Osteocyte (in vitro differentiated cells): Measurements from ENCODE around the gene RPRD2. TPM values are rescaled to one million over a fixed set of nuclear protein-coding genes. Genes with fewer than 3 reads are reported as not detected.
A peak's percentile ranks its signal among the peaks of the same experiment; 100 is the strongest.

Source experiments
- DNase-seq: peaks from one replicate; pipeline ENCODE4 v3.0.0; 2021; ENCODE audit warnings: mixed read lengths; ENCODE audit not compliant: unreplicated experiment; ENCODE audit errors: extremely low spot score
- H3K27ac Mint-ChIP-seq: one replicate; pipeline ENCODE4 v1.8.0; 2021; ENCODE audit warnings: mild to moderate bottlenecking, mixed read lengths; ENCODE audit not compliant: unreplicated experiment
- H3K27me3 Mint-ChIP-seq: one replicate; pipeline ENCODE4 v1.8.0; 2021; ENCODE audit warnings: mixed read lengths; ENCODE audit not compliant: unreplicated experiment
- H3K36me3 Mint-ChIP-seq: one replicate; pipeline ENCODE4 v1.8.0; 2021; ENCODE audit warnings: mixed read lengths; ENCODE audit not compliant: unreplicated experiment
- H3K4me1 Mint-ChIP-seq: one replicate; pipeline ENCODE4 v1.8.0; 2021; ENCODE audit warnings: mixed read lengths; ENCODE audit not compliant: unreplicated experiment
- H3K4me3 Mint-ChIP-seq: one replicate; pipeline ENCODE4 v1.8.0; 2021; ENCODE audit warnings: mild to moderate bottlenecking, moderate library complexity, mixed read lengths; ENCODE audit not compliant: unreplicated experiment
- H3K9me3 Mint-ChIP-seq: one replicate; pipeline ENCODE4 v1.8.0; 2021; ENCODE audit warnings: mixed read lengths; ENCODE audit not compliant: unreplicated experiment
- total RNA-seq: library from RNA; stranded (reverse); gene quantifications from 2 replicates; pipeline ENCODE4 v1.2.1, GENCODE V29; 2021
- TF ChIP-seq, protein P1 (sequence below): fragments of 200-600 bp; sonication (generic); IDR thresholded peaks from 2 replicates; pipeline ENCODE4 v1.5.0; 2021; ENCODE audit warnings: antibody characterized with exemption, mild to moderate bottlenecking, moderate library complexity

RPRD2 gene
- total RNA-seq, 1 donor from 2014 or later = 29.9 TPM

DNA sequence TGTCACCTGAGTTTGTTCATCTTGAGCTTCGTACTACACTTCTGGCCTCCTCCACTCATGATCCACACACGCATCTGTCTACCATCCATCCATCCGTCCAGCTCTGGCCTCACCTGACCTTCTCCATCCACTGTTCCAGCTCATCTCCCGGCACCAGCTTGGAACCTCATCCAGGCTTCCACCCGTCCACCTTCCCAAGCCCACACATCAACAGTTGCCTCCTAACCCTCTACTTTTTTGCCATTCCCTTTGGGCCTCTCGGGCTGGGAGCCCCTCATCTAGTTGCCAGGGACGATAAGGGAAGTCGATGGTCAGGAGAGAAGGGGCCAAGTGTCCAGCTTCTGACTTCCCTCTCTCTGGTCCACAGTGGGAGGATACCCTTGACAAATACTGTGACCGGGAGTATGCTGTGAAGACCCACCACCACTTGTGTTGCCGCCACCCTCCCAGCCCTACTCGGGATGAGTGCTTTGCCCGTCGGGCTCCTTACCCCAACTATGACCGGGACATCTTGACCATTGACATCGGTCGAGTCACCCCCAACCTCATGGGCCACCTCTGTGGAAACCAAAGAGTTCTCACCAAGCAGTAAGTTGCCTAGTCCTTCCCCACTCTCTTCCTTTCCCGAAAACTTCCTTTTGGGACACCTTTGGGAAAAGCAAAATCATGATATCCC is 148.2 kb downstream of the RPRD2 start:
- H3K4me1 Mint-ChIP-seq = peaks cover 27% of the 10 kb centered on the region
- no peak overlapping the region for H3K27ac Mint-ChIP-seq
- H3K36me3 Mint-ChIP-seq = peaks cover 16% of the 10 kb centered on the region
- no peak overlapping the region for H3K4me3 Mint-ChIP-seq
- no peaks in the 10 kb centered on the region for H3K27me3 Mint-ChIP-seq
- TF ChIP-seq, protein P1, sequence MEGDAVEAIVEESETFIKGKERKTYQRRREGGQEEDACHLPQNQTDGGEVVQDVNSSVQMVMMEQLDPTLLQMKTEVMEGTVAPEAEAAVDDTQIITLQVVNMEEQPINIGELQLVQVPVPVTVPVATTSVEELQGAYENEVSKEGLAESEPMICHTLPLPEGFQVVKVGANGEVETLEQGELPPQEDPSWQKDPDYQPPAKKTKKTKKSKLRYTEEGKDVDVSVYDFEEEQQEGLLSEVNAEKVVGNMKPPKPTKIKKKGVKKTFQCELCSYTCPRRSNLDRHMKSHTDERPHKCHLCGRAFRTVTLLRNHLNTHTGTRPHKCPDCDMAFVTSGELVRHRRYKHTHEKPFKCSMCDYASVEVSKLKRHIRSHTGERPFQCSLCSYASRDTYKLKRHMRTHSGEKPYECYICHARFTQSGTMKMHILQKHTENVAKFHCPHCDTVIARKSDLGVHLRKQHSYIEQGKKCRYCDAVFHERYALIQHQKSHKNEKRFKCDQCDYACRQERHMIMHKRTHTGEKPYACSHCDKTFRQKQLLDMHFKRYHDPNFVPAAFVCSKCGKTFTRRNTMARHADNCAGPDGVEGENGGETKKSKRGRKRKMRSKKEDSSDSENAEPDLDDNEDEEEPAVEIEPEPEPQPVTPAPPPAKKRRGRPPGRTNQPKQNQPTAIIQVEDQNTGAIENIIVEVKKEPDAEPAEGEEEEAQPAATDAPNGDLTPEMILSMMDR = no peak
- H3K9me3 Mint-ChIP-seq = no peaks in the 10 kb centered on the region
- DNase-seq = no peak

DNA sequence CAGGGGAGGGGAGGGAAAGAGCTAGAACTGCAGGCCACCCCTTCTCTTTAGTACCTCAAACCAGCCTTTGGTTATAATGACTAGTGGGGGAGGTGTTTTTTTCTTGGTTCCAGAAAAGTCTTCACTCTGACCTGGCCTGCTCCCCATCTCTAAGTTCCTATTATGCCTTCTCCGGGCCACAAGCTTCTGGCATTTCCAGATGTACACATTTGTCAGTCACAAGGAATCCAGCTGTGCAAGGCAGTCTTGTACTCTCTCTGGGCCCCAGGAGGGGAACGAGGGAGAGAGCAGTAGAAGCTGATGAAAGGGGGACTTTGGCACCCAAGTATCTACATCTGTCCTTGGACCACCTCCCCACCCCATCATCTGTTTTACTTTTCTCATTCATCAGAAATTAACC is 148.9 kb downstream of the RPRD2 start:
- Mint-ChIP-seq H3K27me3 (no peaks in the 10 kb centered on the region), H3K27ac (no peak overlapping the region), H3K9me3 (no peaks in the 10 kb centered on the region), H3K36me3 (peaks cover 11% of the 10 kb centered on the region), H3K4me3 (no peak overlapping the region), H3K4me1 (peaks cover 23% of the 10 kb centered on the region)
- no peak for DNase-seq
- TF ChIP-seq, protein P1 = no peak

DNA sequence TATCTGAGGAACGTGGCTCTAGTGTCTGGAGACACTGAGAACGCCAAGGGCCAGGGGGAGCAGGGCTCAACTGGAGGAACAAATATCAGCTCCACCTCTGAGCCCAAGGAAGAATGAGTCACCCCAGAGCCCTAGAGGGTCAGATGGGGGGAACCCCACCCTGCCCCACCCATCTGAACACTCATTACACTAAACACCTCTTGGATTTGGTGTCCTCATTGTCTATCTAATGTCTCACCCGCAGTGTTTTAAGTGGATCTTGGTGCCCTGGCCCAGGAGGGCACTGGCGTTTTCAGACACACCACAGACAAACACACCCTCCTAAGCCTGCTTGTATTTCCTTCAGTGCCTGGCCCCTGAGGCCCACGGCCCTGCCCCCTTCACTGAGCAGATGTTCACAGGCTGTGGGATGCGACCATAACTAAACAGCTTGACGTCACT is 149.4 kb downstream of the RPRD2 start:
- peaks cover 11% of the 10 kb centered on the region for H3K36me3 Mint-ChIP-seq
- no peak for DNase-seq
- no peaks in the 10 kb centered on the region for H3K27me3 Mint-ChIP-seq
- TF ChIP-seq, protein P1 = no peak
- H3K27ac Mint-ChIP-seq = no peak overlapping the region
- peaks cover 18% of the 10 kb centered on the region for H3K4me1 Mint-ChIP-seq
- no peak overlapping the region for H3K4me3 Mint-ChIP-seq
- H3K9me3 Mint-ChIP-seq = no peaks in the 10 kb centered on the region

DNA sequence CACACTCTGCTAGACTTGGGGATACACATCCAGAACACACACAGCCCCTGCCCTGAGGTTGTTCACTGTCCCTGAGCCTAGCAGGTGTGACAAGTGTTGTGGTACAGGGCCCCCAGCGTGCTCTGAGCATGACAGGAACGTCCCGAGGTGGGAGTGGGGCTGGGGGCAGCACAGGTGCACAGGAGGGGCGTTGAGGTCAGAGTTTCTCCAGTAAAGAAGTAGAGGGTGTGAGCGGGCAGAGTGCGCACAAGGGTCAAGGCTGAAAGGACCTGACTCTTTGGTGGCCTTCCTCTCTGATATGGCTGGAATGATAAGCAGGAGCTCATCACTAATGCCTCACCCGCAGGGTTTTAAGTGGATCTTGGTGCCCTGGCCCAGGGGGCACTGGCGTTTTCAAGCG is 150.3 kb downstream of the RPRD2 start:
- peak overlapping the region; percentile 83 for H3K4me3 Mint-ChIP-seq
- DNase-seq = no peak
- H3K36me3 Mint-ChIP-seq = peaks cover 11% of the 10 kb centered on the region
- H3K9me3 Mint-ChIP-seq = no peaks in the 10 kb centered on the region
- no peaks in the 10 kb centered on the region for H3K27me3 Mint-ChIP-seq
- peaks cover 13% of the 10 kb centered on the region for H3K4me1 Mint-ChIP-seq
- no peak overlapping the region for H3K27ac Mint-ChIP-seq
- TF ChIP-seq, protein P1 = no peak

DNA sequence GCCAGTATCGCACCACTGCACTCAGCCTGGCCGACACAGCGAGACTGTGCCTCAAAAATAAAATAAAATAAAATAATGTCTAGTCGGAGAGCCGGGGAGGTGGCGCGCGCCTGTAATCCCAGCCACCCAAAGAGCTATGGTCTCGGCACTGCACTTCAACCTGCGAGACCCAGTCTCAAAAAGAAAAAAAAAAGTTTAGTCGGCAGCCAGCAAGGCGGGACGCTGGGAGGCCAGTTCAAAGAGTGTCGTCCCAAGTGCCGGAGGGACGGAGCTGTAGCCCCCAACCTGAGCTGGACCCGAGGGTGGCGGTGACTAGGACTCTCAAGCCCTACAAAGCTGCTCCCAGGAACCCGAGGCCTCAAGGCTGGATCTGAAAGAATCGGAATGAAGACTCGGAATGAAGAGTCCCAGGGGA is 151.0 kb downstream of the RPRD2 start:
- Mint-ChIP-seq H3K27ac (peak overlapping the region; percentile 75), H3K36me3 (peaks cover 11% of the 10 kb centered on the region), H3K4me1 (peaks cover 13% of the 10 kb centered on the region), H3K4me3 (peak overlapping the region; percentile 83), H3K27me3 (no peaks in the 10 kb centered on the region), H3K9me3 (no peaks in the 10 kb centered on the region)
- TF ChIP-seq, protein P1 = no peak
- DNase-seq = no peak
